Measurements from ENCODE around the gene CDH4.

The CDH4 gene

GRCh38 chr20:61561111-61561830, 309.2 kb downstream of the CDH4 start:
- no peaks in the 10 kb centered on the region for H3K9me3 Mint-ChIP-seq
- no peak overlapping the region for H3K27ac Mint-ChIP-seq
- H3K36me3 Mint-ChIP-seq (ENCODE audit: low read depth) = no peaks in the 10 kb centered on the region
- no peak overlapping the region for H3K4me3 Mint-ChIP-seq
- H3K27me3 Mint-ChIP-seq (ENCODE audit: low read depth) = no peaks in the 10 kb centered on the region
- H3K4me1 Mint-ChIP-seq (ENCODE audit: low read depth) = no peaks in the 10 kb centered on the region

GRCh38 chr20:61562491-61562890, 310.4 kb downstream of the CDH4 start:
- H3K4me3 Mint-ChIP-seq = no peak overlapping the region
- no peaks in the 10 kb centered on the region for H3K36me3 Mint-ChIP-seq (ENCODE audit: low read depth)
- no peaks in the 10 kb centered on the region for H3K4me1 Mint-ChIP-seq (ENCODE audit: low read depth)
- H3K27ac Mint-ChIP-seq = no peak overlapping the region
- no peaks in the 10 kb centered on the region for H3K27me3 Mint-ChIP-seq (ENCODE audit: low read depth)
- H3K9me3 Mint-ChIP-seq = no peaks in the 10 kb centered on the region

DNA sequence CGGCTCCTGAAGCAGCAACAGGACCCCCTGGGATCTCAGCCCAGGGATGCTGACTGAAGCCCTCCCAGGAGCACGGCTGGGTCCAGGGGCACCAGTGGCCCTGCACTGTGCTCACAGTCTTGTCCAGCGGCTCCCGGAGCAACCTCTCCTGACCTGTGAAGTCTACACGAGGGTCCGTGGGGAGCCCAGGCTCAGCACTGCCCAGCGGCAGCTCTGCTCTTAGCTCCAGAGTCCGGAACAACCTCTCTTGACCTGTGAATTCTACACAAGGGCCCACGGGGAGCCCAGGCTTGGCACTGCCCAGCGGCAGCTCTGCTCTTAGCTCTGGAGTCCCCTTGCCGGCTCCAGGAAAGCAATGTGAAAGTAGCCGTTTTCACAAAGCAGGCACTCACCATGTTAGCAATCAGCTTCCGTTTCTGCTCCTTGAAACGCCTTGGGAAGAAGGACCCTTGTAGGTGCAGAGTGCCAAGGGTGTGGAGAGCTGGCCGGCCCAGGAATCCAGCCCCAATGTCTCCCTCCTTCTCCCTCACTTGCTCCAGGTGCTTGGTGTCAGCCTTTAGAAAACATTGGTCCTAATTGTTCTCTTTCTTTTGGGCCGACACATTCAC, 310.9 kb downstream of the CDH4 start:
- Mint-ChIP-seq H3K36me3 (ENCODE audit: low read depth) (no peaks in the 10 kb centered on the region), H3K9me3 (no peaks in the 10 kb centered on the region)

DNA sequence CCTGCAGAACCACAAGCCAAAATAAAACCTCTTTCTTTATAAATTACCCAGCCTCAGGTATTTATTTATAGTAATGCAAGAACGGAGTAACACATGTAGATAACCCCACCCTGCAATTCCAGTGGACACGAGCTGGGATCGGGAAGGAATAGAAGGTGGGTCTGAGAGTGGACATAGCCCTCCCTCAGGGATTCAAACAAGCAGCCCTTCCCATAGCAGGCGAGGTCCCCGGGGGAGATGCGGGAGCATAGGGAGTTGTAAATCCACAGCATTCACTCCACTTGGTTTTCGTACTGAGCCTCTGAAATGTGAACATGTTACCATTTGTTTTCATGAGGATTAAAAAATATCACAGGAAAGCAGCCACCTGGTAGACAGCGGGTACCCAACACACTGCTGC, 312.6 kb downstream of the CDH4 start:
- no peaks in the 10 kb centered on the region for H3K4me1 Mint-ChIP-seq (ENCODE audit: low read depth)
- H3K9me3 Mint-ChIP-seq = peaks cover 4% of the 10 kb centered on the region
- H3K27ac Mint-ChIP-seq = no peak overlapping the region
- no peaks in the 10 kb centered on the region for H3K36me3 Mint-ChIP-seq (ENCODE audit: low read depth)
- no peak overlapping the region for H3K4me3 Mint-ChIP-seq
- no peaks in the 10 kb centered on the region for H3K27me3 Mint-ChIP-seq (ENCODE audit: low read depth)

More for the DNA sequence above, 310.9 kb downstream of the CDH4 start:
- Mint-ChIP-seq H3K4me3 (no peak overlapping the region), H3K4me1 (ENCODE audit: low read depth) (no peaks in the 10 kb centered on the region), H3K27ac (no peak overlapping the region), H3K27me3 (ENCODE audit: low read depth) (no peaks in the 10 kb centered on the region)

GRCh38 chr20:61565791-61566190, 313.7 kb downstream of the CDH4 start:
- Mint-ChIP-seq H3K4me3 (no peak overlapping the region), H3K27me3 (ENCODE audit: low read depth) (no peaks in the 10 kb centered on the region), H3K4me1 (ENCODE audit: low read depth) (no peaks in the 10 kb centered on the region), H3K9me3 (peaks cover 4% of the 10 kb centered on the region), H3K36me3 (ENCODE audit: low read depth) (no peaks in the 10 kb centered on the region), H3K27ac (no peak overlapping the region)

DNA sequence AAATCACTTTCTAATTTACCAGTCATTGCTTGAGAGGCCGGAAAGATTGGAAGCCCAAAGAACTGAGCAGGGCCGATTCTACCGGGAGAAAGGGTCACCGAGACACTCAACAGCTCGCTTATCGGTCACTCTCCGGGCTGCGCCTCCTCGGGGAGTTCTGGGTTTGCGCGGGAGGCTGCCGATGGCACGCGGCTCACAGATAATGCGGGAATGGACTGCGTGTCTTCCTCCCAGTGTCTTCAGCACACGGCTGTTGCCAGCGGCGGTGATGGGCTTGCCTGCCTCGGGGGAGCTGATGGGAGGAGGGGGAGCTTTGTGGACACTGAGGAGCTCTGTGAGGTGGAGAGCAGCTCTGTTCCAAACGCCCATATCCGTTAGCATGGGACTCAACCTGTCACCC, 314.6 kb downstream of the CDH4 start:
- no peak overlapping the region for H3K4me3 Mint-ChIP-seq
- no peak overlapping the region for H3K27ac Mint-ChIP-seq
- H3K4me1 Mint-ChIP-seq (ENCODE audit: low read depth) = no peaks in the 10 kb centered on the region
- no peaks in the 10 kb centered on the region for H3K36me3 Mint-ChIP-seq (ENCODE audit: low read depth)
- peaks cover 4% of the 10 kb centered on the region for H3K9me3 Mint-ChIP-seq
- H3K27me3 Mint-ChIP-seq (ENCODE audit: low read depth) = no peaks in the 10 kb centered on the region

DNA sequence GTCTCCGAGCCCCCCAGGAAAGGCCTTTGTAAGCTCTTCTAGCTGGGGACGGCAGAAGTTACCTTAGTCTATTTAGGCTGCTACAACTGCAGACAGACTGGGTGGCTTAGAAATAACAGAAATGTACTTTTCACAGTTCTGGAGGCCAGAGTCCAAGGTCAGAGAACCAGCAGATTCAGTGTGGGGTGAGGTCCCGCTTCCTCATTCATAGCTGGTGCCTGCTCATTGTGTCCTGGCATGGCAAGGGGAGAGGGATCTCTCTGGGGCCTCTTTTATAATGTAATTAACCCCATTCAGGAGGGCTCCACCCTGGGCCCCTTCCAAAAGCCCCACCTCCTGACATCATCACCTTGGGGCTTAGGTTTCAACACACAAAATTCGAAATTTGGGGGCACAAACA, 315.1 kb downstream of the CDH4 start:
- H3K9me3 Mint-ChIP-seq = peaks cover 4% of the 10 kb centered on the region
- H3K4me3 Mint-ChIP-seq = no peak overlapping the region
- no peaks in the 10 kb centered on the region for H3K27me3 Mint-ChIP-seq (ENCODE audit: low read depth)
- H3K4me1 Mint-ChIP-seq (ENCODE audit: low read depth) = no peaks in the 10 kb centered on the region
- no peak overlapping the region for H3K27ac Mint-ChIP-seq
- H3K36me3 Mint-ChIP-seq (ENCODE audit: low read depth) = no peaks in the 10 kb centered on the region

DNA sequence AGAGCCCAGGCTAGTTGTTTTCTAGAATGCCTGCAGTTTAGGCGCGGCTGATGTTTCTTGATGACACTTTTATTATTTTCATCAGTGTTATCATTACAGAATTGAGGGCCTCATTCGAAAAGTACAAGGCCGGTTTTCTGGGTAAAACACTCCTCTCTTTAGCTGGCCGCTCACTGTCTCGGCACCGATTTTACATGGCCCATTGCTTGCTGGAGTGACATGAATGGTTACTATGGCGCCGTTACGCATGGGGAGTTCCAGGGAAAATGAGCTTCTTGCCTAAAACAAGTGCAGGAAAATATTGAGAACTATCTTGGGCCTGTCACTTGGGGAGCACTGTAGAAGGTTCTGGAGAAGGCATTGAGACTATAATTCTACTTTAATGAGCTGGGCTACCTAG, 317.8 kb downstream of the CDH4 start:
- H3K9me3 Mint-ChIP-seq = peaks cover 4% of the 10 kb centered on the region
- no peaks in the 10 kb centered on the region for H3K4me1 Mint-ChIP-seq (ENCODE audit: low read depth)
- H3K4me3 Mint-ChIP-seq = no peak overlapping the region
- no peak overlapping the region for H3K27ac Mint-ChIP-seq
- no peaks in the 10 kb centered on the region for H3K36me3 Mint-ChIP-seq (ENCODE audit: low read depth)
- no peaks in the 10 kb centered on the region for H3K27me3 Mint-ChIP-seq (ENCODE audit: low read depth)

- Mint-ChIP-seq H3K9me3 (peaks cover 4% of the 10 kb centered on the region), H3K27me3 (ENCODE audit: low read depth) (no peaks in the 10 kb centered on the region), H3K4me1 (ENCODE audit: low read depth) (no peaks in the 10 kb centered on the region), H3K36me3 (ENCODE audit: low read depth) (no peaks in the 10 kb centered on the region), H3K27ac (no peak overlapping the region), H3K4me3 (no peak overlapping the region)
Measured at GRCh38 chr20:61570646-61571195, 318.7 kb downstream of the CDH4 start.

DNA sequence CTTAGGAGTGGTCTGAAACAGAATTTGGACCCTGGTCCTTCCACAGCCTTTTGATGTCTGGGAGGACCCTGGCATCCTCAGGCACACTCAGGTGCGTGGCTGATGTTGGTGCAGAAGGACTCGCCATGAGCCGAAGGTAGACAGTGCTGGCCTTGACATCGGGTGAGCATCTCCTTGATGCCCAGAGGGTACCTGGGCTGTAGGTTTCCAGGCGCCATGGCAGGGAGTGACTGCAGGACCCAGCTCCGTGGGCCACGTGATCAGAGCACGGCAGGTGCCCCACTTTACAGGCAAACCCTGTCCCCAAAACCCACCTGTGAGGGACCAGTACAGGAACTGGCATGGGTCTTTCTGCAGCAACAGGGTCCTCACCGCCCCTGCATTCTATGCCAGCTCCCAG, 319.2 kb downstream of the CDH4 start:
- no peaks in the 10 kb centered on the region for H3K4me1 Mint-ChIP-seq (ENCODE audit: low read depth)
- H3K9me3 Mint-ChIP-seq = peaks cover 4% of the 10 kb centered on the region
- no peak overlapping the region for H3K27ac Mint-ChIP-seq
- H3K36me3 Mint-ChIP-seq (ENCODE audit: low read depth) = no peaks in the 10 kb centered on the region
- no peaks in the 10 kb centered on the region for H3K27me3 Mint-ChIP-seq (ENCODE audit: low read depth)
- no peak overlapping the region for H3K4me3 Mint-ChIP-seq

DNA sequence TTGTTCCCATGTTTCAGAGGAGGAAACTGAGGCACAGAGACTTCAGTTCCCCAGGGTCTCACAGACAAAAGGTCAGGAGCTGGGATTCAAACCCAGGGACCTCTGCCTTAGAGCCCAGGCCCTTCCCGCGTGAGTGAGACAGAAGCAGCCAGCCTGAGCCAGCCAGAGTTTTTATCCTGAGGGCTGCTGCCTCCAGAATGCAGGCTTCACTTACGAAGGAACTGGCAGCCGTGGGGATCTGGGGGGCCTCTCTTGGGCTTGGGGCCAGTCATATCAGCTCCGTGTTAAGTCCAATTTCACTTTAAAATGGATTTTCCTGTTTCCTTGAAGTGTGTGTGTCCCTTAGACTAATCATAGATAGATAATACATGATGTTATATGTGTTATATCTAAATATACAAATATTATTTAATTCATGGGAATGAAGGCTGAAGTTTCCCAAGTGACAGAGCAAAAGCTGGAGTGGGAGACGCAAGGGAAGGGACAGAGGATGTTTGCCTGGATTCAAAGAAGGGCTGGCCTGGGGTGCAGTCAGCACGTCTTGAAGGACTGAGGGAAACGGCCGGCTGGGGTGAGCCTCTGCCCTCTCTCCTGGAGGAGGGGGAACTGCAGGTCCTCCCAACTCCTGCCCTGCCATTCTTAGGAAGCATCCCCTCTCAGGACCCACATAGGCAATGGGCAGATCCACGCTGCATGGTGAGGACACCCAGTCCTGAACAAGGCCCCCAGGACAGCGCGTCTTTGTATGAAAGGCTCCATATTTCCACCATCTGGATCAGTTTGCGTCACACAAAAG, 320.1 kb downstream of the CDH4 start:
- H3K27me3 Mint-ChIP-seq (ENCODE audit: low read depth) = no peaks in the 10 kb centered on the region
- no peaks in the 10 kb centered on the region for H3K36me3 Mint-ChIP-seq (ENCODE audit: low read depth)

DNA sequence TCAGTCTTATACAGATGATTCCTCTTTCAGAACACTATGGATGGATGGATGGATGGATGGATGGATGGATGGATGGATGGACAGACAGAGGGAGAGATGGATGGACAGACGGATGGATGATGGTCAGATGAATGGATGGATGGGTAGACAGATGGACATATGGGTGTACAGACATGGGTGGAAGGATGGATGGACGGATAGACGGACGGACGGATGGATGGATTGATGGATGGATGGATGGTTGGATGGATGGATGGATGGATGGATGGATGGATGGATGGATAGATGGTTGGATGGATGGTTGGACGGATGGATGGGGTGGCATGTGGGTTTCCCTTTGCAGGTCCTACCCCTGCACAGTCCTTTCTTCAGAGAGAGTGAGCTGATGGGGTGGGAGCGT, 320.7 kb downstream of the CDH4 start:
- no peak overlapping the region for H3K27ac Mint-ChIP-seq
- no peaks in the 10 kb centered on the region for H3K4me1 Mint-ChIP-seq (ENCODE audit: low read depth)
- no peaks in the 10 kb centered on the region for H3K27me3 Mint-ChIP-seq (ENCODE audit: low read depth)
- H3K36me3 Mint-ChIP-seq (ENCODE audit: low read depth) = no peaks in the 10 kb centered on the region
- peaks cover 4% of the 10 kb centered on the region for H3K9me3 Mint-ChIP-seq
- H3K4me3 Mint-ChIP-seq = no peak overlapping the region

More for the DNA sequence above, 320.1 kb downstream of the CDH4 start:
- H3K4me3 Mint-ChIP-seq = no peak overlapping the region
- peaks cover 4% of the 10 kb centered on the region for H3K9me3 Mint-ChIP-seq
- no peak overlapping the region for H3K27ac Mint-ChIP-seq
- H3K4me1 Mint-ChIP-seq (ENCODE audit: low read depth) = no peaks in the 10 kb centered on the region

DNA sequence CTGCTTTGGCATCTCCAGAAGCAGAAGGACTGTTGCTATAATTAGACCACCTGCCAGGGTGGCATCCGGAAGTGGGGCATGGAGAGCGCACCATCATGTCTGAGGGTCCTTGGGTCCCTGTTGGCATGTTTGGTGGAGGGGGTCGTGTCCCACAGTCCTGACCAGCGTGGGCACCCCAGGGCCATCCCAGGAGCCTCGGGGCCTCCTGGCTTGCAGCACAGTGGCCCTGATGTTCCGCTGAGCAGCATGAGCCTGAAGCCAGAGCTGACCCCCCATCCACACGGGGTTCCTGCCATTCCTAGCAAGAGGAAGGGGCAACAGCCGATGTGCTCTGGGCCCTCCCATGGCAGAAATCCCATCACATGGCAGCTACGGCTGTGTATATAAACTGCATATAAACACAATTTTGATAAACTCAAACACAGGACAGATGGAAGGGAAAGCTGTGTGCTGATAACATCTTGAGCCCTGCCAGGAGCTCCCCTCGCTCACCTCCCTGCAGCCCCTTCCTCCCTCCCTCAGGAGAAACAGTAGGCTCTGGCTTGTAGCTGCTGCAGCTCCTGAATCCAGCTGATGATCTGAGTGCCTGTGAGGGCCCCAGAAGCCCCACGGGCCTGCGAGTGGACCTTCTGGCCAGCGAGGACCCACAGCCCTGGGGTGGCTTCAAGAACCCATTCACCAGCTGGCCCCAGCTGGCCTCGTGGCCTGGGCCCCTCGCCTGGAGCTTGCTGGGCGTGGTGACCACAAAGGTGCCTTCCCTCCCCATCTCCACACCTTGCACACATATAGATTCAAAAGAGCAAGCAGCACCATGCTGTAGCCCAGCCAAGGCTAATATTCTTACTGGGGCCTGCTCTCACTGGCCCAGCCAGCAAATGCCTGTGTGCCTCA, 321.6 kb downstream of the CDH4 start:
- H3K4me1 Mint-ChIP-seq (ENCODE audit: low read depth) = no peaks in the 10 kb centered on the region
- no peak overlapping the region for H3K27ac Mint-ChIP-seq
- H3K4me3 Mint-ChIP-seq = no peak overlapping the region
- no peaks in the 10 kb centered on the region for H3K27me3 Mint-ChIP-seq (ENCODE audit: low read depth)
- peaks cover 4% of the 10 kb centered on the region for H3K9me3 Mint-ChIP-seq
- no peaks in the 10 kb centered on the region for H3K36me3 Mint-ChIP-seq (ENCODE audit: low read depth)
